Nucleus accumbens (tissue), 56 donors: Measurements from ENCODE around the gene AP1G2.

ENCODE experiments used
- DNase-seq, 56 donors: peaks; one replicate each; lab custom pipeline; 2025; lab: John Stamatoyannopoulos, UW

Gene AP1G2

DNA sequence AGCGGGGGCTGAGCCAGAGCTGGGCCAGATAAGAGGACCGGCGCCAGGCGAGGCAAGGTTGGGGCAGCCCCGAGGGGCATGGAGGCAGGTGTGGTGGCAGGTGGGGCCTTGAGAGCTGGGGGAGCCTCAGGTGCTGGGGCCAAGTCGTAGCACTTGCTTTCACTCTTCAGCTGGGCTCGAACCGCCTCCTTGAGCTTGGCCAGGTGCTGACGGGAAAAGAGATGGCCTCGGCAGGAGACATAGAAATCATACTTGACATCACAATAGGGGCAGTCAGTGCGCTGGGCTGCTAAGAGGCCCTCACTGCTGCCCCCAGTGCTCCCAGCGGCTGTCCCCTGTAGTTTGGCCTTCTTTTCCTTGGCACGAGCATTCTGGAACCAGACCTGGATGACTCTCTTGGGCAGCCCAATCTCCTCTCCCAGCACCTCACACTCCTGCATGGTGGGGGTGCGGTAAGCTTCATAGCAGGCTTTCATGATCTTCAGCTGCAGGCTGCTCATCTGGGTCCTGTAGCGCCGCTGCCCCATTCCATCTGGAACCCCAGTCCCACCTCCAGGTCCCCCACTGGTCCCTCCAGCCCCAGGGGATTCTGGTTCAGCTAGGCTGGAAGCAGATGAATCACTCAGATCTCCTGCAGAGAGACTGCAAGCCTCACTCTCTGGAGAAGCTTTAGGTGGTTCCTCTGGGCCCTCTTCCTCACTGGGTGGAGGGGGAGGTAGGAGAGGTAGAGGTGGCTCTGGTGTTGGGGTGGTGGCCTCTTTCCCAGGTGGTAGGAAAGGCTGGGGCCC lies 44.2 kb downstream of the AP1G2 start:
- DNase-seq = no peak

DNA sequence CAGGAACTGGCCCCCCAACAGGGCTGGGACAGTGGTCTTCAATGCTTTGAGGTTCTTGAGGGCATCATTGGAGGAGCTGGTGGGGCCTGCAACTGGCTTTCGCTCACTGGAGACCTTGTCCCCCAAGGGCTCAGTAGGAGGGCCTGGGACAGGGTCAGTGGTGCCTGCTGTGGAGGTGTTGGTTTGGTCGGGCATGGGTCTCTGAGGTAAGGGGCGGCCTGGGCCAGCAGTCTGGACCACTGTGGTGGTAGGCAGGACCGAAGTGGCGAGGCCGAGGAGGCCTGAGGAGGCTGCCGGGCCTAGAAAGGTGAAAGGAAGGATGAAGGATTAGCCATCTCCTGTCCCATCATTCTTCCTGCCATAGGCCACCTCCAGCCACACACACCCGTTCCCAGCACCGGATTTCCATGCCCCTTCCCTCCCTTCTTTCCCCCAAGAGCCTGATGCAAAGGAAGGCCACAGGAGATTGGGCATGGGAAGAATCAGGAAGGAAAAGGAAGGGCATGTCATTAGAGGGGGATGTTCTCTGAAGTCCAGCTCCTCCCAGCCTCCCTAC lies 44.9 kb downstream of the AP1G2 start:
- DNase-seq = no peak

DNA sequence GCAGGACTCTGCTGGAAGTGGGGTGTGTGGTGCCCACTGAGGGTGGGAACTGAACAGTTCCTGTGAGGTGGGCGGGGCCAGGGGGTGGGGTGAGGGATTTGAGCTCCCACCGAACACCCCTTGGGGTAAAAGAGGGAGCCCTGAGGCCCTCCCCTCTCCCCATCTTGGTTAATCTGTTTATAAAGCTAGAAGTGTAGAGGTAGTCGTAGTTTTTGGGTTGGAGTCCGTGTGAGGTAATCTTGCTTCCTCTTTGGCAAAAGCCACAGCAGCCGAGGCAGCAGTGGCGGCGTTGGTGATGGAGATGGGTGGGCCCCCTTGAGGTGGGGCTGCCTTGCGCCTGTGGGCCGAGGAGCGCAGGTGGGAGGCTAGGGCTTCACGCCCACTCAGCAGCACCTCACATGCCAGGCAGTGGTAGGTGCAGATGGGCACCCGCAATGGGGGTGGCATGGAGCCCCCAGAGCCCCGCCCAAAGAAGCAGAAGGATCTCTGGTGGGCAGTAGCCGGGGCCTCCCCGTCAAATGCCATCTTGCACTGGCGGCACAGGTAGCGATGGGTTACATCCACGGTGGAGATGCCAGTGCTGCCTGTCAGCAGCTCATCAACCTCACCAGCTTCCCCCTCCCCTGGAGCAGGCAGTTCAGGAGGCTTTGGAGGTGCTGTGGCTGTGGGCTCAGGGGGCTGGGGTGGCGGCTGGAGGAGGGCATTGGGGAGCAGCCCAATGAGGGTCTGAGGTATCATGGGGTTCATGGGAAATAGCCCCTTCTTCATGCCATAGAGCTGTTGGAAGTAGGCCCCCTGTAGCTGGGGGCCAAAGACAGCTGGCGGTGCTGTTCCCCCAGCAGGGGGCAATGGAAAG lies 45.6 kb downstream of the AP1G2 start:
- DNase-seq = peak in 1 of 56 donors; percentile 39

DNA sequence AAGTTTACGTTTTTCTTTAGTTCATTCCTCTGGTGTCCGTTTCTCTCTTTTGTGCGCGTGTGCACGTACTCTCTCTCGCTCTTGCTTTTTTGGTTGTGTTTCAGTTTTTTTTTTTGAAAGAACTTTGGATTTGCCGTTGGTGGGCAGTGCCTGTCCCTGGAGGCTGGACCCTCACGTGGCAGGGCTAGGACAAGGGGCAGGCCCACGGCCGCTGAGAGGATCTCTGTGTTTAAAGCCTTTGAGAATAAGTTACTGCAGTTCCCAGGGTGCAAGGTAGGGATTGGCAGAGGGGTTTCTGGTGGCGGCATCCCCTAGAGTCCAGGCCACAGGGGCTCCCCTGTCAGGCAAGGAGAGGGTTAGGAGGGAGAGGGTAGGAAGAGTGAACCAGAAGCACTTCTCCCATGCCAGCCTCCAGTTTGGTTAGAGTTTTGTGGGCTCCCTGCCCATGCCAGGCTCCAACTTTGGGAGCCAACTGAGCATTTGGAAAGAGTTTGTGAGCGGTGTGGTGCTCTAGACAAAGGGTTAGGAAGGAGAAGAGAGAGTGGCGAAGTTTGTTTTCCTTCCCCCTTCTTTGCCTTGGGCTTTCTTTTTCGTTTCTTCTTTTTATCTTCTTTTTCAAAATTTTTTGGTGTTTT lies 46.6 kb downstream of the AP1G2 start:
- DNase-seq = peak in 8 of 56 donors; percentile 22 to 63 (median 48)

DNA sequence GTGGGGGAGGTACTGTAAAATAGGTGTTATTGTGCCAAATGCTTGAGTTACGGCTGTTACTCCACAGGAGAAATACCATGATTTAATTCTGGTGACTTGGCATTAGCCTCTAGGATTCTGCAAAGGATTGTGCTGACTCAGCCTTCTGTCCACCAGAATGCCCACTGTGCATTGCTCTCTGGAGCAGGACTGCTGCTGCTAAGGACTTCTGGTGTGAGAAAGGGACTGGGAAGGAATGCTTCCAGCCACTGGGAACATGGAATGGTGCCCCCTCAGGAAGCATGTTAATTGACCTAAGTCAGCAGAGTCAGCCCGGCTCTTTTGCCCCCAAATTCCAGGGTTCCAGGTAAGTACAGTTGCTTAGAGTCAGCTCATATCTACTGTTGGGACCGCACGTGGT lies 48.9 kb downstream of the AP1G2 start:
- no peak for DNase-seq

DNA sequence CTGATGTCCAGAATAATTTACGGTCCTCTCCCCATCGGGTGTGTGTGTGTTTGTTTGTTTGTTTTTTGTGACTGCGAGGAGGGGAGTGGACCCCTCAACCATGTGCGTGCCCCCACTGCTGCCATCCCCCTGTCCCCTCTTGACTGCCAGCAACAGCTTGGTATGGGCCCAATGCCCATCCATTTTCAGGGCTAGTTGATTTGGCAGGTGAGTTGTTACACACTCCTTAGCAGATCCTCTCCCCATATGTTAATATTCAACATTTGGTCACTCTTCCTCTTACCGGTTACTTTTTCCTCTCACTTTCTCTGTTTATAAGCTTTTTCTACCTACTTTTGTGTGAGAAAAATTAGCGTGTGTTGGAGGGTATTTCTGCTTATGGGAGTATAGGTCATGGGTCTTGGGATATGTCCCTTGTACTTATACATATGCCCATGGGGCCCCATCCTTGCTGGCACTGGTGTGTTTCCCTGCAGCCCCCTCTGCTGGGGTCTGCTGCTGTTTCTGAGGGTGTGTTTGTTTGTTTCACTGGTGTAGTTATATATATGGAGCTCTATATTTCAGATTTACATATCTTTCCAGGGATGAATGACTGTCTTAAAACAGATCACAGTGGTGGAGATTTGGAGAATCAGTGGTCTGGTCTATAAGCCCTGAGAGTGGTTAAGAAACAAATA lies 49.8 kb downstream of the AP1G2 start:
- DNase-seq = no peak

DNA sequence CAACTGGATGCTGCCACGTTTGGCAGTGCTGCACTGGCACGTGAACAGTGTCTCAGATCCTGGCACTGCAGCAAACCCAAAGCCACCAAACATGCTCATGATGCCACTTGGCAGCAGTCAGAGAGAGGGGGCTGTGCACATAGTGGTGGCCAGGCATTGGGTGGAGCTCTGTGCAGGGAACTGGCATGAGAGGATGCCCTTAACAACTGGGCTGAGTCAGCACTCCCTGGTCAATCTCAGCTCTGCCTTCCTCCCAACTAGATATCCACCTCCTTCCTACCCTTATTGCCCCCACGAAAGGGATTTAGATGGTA lies 53.0 kb downstream of the AP1G2 start:
- DNase-seq = peak in 37 of 56 donors; percentile 25 to 79 (median 57)

DNA sequence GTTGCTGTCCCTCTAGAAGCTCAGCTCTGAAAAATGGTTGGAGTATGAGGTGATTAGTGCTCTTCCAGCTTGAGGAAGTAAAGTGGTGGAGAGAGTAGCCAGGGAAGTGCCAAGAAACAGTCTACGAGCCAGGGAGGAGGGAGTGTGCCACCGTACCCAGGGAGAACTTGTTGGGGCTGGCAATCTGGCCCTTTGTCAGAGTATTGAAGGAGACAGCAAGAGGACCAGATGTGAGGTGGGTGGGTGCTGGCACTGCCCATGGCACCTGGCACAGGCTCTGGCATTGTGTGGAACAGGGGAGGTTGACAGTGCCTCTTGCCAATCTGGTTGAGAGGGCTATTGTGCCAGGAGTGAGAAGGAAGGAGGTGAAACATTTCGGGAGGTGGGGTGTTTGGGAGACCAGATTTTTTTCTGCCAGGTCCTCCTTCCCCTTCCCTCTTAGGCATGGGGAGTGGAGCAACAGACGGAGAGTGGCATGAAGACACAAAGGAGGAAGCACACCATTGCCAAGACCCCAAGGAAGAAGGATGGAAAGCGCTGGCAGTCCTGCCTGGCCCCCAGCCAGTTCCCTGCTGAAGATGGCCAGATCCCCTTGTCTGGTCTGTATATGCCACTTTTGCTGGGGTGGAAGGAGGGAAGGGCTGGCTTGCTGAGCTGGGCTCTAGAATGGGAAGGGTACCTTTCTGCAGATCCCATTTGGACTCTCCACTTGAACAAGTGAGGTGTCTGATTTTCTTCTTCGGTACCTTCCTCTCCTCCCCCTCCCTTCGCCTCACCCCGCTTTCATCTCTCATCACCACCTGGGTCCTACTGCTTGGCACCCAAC lies 53.6 kb downstream of the AP1G2 start:
- peak in 30 of 56 donors; percentile 36 to 81 (median 62) for DNase-seq

DNA sequence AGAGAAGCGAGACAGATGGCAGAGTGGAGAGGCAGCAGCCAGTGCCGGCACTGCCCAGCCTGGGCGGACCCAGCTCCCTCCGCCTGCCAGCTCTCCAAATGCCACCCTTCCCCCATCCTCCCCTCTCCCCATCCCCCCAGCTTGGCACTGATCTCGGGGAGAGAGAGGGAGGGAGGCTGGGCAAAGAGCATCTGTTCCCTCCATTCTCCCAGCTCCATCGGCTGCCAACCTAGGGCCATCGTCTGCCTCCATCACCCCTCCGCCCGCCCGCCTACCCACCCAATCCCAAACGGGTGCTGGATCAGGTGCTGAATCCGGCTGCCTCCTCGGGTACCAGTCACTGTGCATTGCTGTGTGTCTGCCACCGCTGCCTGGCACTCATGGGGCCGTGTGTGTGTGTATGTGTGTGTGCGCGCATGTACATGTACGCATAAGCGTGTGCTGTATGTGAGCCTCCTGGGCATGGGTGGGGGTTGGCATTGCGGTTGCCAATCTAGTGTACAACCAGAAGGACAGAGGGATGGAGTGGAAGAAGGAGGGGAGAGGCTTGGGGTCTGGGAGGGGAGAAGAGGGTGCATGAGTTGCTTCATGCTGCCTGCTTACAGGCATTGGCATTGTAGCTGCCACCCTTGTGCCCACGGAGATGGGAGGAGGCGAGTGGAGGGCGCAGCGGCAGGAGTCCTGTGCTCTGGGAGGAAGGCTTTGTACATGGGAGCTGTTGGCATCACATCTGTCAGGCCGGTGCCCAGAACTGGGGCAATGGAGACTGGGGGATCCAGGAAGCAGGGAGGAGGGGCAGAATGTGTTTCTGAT lies 54.4 kb downstream of the AP1G2 start:
- peak in 55 of 56 donors; percentile 58 to 95 (median 89) for DNase-seq

DNA sequence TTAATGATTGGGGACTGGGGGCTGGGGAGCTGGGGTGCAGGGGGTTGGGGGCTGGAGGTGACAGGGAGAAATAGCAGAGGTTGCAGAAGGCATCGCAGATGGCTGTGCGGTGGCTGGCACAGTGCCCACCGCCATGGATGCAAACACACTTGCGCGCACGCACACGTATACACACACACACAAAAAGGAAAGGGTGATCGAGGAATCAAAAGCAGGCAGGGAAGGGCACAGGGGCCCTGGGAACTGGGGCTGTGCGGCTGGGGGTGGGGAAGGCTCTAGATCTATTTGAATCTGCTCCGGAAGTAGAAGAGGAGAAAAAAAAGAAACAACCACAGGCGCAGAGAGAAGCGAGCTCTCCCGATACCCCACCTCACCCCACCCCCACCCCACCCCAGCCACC lies 55.4 kb downstream of the AP1G2 start:
- peak in 29 of 56 donors; percentile 10 to 66 (median 43) for DNase-seq
